ENCODE measurements around the gene CCDC134.

Gene CCDC134

GRCh38 chr22:41775338-41775737 is 25.1 kb upstream of the CCDC134 start:
- CTCF ChIA-PET: no interaction called here
- POLR2A ChIA-PET (ENCODE audit: low non-redundant PET): no interaction called here
- no peak overlapping the region for H3K27ac ChIP-seq
- TF ChIP-seq, protein P1, sequence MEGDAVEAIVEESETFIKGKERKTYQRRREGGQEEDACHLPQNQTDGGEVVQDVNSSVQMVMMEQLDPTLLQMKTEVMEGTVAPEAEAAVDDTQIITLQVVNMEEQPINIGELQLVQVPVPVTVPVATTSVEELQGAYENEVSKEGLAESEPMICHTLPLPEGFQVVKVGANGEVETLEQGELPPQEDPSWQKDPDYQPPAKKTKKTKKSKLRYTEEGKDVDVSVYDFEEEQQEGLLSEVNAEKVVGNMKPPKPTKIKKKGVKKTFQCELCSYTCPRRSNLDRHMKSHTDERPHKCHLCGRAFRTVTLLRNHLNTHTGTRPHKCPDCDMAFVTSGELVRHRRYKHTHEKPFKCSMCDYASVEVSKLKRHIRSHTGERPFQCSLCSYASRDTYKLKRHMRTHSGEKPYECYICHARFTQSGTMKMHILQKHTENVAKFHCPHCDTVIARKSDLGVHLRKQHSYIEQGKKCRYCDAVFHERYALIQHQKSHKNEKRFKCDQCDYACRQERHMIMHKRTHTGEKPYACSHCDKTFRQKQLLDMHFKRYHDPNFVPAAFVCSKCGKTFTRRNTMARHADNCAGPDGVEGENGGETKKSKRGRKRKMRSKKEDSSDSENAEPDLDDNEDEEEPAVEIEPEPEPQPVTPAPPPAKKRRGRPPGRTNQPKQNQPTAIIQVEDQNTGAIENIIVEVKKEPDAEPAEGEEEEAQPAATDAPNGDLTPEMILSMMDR (conservative IDR thresholded peaks at IDR 0.05; ENCODE audit: low read depth): no peak
- DNase-seq (ENCODE audit: low spot score): no peak

DNA sequence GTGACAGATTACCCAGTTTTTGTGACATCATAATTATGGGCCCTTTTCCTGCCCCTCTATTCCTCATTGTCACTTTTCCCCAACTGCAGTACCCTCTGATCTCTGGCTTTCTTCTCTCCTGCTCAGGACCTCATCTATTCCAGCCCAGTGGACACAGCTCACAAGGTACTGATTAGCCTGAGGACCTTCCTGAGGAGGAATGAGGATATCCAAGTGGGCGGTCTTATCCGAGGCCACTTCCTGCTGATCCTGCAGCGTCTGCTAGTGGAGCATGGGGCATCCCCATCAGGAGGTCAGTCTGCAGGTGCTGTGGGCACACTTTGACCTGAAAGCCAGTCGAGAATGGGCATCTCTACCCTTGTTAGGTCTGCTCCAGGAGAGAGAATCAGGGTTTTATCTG is 24.5 kb upstream of the CCDC134 start:
- ChIA-PET CTCF (interaction anchor here (0.7 kb wide), 1 partner anchor 79 kb away, joined by 3 read pairs; no protein-coding TSS in a partner anchor), POLR2A (ENCODE audit: low non-redundant PET) (interaction anchor here (0.6 kb wide), 1 partner anchor 127 kb away, joined by 3 read pairs; no protein-coding TSS in a partner anchor)
- TF ChIP-seq, protein P1 (conservative IDR thresholded peaks at IDR 0.05; ENCODE audit: low read depth): no peak
- no peak overlapping the region for H3K27ac ChIP-seq
- no peak for DNase-seq (ENCODE audit: low spot score)

DNA sequence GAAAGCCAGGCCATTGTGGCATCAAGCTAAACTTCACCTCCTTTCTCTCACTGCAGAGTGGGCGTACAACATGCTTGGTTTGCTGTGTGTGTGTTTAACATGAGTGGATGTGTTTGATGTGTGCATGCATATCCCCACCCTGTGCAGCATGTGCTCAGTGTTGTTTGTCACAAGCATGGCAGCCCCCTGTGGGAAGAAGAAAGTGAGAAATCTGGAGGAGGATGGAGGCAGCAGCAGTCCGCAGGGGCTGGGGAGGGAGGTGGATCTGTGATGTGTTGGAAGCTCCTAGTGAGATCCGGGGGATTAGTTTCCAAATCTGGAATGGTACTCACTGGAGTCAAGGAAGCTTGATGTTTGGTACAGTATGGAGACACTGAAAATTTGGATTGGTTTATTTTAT is 24.1 kb upstream of the CCDC134 start:
- CTCF ChIA-PET: interaction anchor here (0.7 kb wide), 1 partner anchor 79 kb away, joined by 3 read pairs; no protein-coding TSS in a partner anchor
- TF ChIP-seq, protein P1 (conservative IDR thresholded peaks at IDR 0.05; ENCODE audit: low read depth): no peak
- POLR2A ChIA-PET (ENCODE audit: low non-redundant PET): interaction anchor here (0.6 kb wide), 1 partner anchor 127 kb away, joined by 3 read pairs; no protein-coding TSS in a partner anchor
- DNase-seq (ENCODE audit: low spot score): no peak
- H3K27ac ChIP-seq: no peak overlapping the region

- no peak overlapping the region for H3K27ac ChIP-seq
- TF ChIP-seq, protein P1 (conservative IDR thresholded peaks at IDR 0.05; ENCODE audit: low read depth): no peak
- CTCF ChIA-PET: interaction anchor here (1.2 kb wide), 1 partner anchor 31 kb away, joined by 4 read pairs; no protein-coding TSS in a partner anchor
- POLR2A ChIA-PET (ENCODE audit: low non-redundant PET): no interaction called here
- DNase-seq (ENCODE audit: low spot score): no peak
These were observed 22.6 kb upstream of the CCDC134 start for GRCh38 chr22:41777749-41778425.

DNA sequence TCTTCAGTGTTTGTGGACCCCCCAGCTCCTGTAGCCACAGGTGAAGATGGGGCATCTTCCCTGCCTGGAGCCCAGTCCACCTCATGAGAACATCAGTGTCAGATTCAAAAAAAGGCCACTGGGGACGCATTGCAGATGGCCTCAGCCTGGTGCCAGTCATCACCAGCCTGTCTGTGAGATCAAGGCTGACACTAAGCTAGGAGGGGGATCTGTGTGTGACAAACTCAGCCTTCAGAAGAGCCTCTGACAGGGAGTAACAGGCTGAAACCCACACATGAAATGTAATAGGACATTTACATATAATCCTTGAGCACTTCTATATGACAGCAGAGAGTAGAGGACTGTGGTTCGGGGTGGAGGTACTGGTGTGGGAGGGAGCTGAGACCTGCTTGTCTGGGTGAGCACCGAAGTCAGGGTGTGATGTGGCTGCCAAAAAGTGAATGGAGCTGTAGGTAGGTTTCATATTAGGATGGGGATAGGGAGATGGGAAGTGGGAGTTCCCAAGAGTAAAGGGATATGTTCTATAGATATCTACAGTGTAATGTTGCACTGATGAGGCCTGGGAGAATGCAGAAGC is 20.5 kb upstream of the CCDC134 start:
- H3K27ac ChIP-seq: no peak overlapping the region
- DNase-seq (ENCODE audit: low spot score): no peak
- TF ChIP-seq, protein P1 (conservative IDR thresholded peaks at IDR 0.05; ENCODE audit: low read depth): no peak
- POLR2A ChIA-PET (ENCODE audit: low non-redundant PET): no interaction called here
- CTCF ChIA-PET: interaction anchor here (1.0 to 1.2 kb wide), 2 partner anchors 21 to 83 kb away, joined by 3 read pairs; no protein-coding TSS in a partner anchor

GRCh38 chr22:41780746-41781505 is 19.6 kb upstream of the CCDC134 start:
- ChIA-PET CTCF (interaction anchor here (1.0 kb wide), 1 partner anchor 20 kb away, joined by 3 read pairs; no protein-coding TSS in a partner anchor), POLR2A (ENCODE audit: low non-redundant PET) (no interaction called here)
- no peak for DNase-seq (ENCODE audit: low spot score)
- H3K27ac ChIP-seq: no peak overlapping the region
- TF ChIP-seq, protein P1 (conservative IDR thresholded peaks at IDR 0.05; ENCODE audit: low read depth): no peak
